GM13977 (cell line): ENCODE data around the gene L1CAM.

Source experiments
- DNase-seq: peaks from one replicate; pipeline ENCODE4 v3.0.0; 2012; ENCODE audit warnings: low spot score
- CTCF ChIP-seq: IDR thresholded peaks from 2 replicates; pipeline ENCODE4 v1.5.1; 2012; ENCODE audit warnings: mild to moderate bottlenecking, control low read depth; ENCODE audit not compliant: insufficient read depth; ENCODE audit errors: extremely low read depth, missing control alignments
- in situ Hi-C: fragments of 300-500 bp; cut with MboI; formaldehyde crosslinking; loops from one replicate; pipeline ENCODE4 v1.12.0; 2022; ENCODE audit warnings: low sequenced_read_pairs, low pct_unique_long_range_greater_than_20kb, mixed read lengths, inconsistent platforms; ENCODE audit not compliant: unreplicated experiment

Gene L1CAM

GRCh38 chrX:153874085-153874365, 11.9 kb downstream of the L1CAM start:
- in situ Hi-C loops: no loop called here
- no peak for DNase-seq
- no peak for TF ChIP-seq CTCF

DNA sequence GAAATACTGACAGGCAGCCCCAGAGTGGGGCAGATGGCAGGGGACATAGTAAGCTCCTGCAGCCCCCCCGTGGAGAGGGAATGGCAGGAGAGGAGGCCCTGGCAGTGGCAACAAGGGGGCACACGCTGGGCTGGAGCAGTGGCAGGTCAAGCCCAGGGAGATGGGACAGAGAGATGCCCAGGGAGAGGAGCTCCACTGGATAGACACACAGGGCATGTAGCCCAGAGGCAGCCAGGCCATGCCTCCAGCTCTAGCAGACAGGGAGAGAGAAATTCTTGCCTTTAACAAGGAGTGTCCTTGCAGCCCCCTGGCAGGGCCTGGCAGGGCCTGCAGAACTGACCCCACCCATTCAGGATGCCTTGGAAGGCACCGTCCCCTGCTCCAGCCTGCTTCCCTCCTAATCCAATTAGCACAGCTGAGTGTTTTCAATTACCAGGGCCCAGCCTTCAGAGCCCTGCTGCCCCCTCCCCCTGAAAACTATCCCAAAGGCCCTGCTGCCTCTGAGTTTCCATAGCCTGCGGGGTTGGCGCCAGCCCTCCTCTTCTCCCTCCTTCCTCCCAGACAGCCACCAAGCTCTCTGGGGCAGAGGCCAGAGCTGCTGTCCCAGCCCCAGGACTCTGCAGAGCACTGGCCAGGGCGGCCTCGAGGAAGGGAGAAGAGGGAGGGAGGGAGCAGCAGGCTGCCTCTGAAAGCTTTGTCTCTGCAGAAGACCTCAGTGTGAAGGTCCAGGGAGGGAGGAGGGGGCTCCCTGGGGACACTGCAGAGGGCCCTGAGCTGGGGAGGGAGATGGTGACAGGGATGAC, 12.5 kb downstream of the L1CAM start:
- in situ Hi-C loops: no loop called here
- DNase-seq: peak; percentile 26

DNA sequence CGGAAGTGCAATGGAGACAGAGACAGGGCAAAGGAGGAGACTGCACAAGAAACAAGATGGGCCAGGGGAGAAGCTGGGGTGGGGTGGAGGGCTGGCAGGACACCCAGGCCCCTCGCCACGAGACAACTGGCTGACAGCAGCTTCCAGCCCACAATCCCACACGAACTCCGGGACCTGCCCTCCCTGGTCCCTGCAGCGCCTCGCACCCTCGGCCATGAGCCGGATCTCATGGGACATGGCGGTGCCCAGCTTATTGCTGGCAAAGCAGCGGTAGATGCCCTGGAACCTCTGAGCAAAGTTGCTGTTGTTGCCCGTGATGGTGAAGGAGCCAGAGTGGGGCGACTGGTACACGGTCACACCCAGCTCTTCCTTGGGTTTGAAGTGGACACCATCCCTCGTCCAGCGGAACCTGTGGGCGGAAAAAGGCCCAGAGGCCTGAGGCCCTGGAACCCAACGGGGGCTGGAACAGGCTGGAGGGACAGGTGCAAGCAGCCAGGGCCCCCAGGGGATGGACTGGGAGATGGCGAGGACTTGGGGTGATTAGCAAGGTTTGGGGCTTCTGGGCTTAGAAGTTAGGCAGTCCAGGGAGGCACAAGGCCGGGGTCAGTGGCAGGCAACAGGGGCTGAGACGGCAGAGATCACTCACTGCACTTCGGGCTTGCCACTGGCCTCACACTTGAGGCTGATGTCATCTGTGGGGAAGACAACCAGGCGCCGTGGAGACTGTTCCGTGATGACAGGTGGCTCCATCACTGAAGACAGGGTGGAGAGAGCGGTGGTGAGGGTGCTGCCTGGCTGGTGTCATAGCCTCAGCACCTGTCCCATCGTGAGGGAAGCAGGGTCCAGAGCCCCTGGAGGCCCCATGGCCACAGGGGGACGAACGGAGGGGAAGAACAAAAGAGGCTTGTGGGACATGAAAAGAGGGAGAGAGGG, 13.8 kb downstream of the L1CAM start:
- in situ Hi-C loops: no loop called here
- no peak for TF ChIP-seq CTCF
- DNase-seq: peak; percentile 29

More for the DNA sequence above, 12.5 kb downstream of the L1CAM start:
- TF ChIP-seq CTCF: no peak

- no peak for DNase-seq
- in situ Hi-C loops: no loop called here
- TF ChIP-seq CTCF: no peak
Measured at GRCh38 chrX:153871451-153871850, 14.5 kb downstream of the L1CAM start.

DNA sequence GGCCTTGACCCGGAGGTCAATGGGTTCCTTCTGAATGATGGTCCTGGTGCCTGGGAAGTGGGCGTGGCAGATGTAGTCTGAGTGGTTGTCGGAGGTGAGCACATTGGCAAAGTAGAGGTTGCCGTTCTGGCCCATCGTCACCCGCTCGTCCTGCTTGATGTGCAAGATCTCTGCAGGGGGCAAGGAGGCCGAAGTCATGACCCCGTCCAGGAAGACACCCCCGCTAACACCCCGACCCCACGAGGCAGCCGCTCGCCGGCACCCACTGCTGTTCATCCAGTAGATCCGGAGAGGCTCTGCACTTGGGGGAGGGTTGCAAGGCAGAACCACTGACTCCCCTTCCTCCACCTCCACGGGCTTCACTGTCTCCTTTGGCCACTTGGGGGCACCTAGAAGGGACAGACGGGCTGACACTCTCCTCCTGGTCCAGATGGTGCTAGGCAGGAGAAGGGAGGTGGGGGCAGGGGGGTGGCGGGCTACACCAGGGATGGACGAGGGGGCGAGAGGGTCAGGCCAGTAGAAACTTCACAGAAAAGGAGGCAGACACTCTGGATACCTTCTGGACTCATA, 15.1 kb downstream of the L1CAM start:
- TF ChIP-seq CTCF: no peak
- DNase-seq: peak; percentile 39
- in situ Hi-C loops: no loop called here

GRCh38 chrX:153870288-153870690, 15.7 kb downstream of the L1CAM start:
- DNase-seq: peak; percentile 18
- in situ Hi-C loops: no loop called here
- TF ChIP-seq CTCF: no peak
